GM19193 (cell line): Measurements from ENCODE around the gene SLC20A1.

ENCODE experiments used
- POLR2A ChIP-seq: IDR thresholded peaks from 4 replicates; pipeline ENCODE4 v1.6.1; 2011; ENCODE audit not compliant: insufficient read depth, insufficient read length; ENCODE audit errors: extremely low read depth

The SLC20A1 gene

GRCh38 chr2:112660138-112660537 is 14.4 kb downstream of the SLC20A1 start:
- no peak for TF ChIP-seq POLR2A

GRCh38 chr2:112661656-112662305 is 16.0 kb downstream of the SLC20A1 start:
- TF ChIP-seq POLR2A, result no peak

DNA sequence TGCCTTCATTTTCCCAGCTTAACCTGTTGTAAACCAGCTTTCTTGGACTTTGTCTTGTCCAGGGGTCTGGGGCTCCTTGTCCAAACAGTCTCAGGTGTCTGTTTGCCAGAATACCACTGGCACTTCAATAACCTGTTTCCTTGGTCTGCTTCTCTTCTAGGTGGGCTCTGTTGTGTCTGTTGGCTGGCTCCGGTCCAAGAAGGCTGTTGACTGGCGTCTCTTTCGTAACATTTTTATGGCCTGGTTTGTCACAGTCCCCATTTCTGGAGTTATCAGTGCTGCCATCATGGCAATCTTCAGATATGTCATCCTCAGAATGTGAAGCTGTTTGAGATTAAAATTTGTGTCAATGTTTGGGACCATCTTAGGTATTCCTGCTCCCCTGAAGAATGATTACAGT is 17.0 kb downstream of the SLC20A1 start:
- TF ChIP-seq POLR2A, result no peak

GRCh38 chr2:112664689-112665088 is 18.9 kb downstream of the SLC20A1 start:
- TF ChIP-seq POLR2A, result no peak

GRCh38 chr2:112665113-112665780 is 19.5 kb downstream of the SLC20A1 start:
- TF ChIP-seq POLR2A, result no peak

DNA sequence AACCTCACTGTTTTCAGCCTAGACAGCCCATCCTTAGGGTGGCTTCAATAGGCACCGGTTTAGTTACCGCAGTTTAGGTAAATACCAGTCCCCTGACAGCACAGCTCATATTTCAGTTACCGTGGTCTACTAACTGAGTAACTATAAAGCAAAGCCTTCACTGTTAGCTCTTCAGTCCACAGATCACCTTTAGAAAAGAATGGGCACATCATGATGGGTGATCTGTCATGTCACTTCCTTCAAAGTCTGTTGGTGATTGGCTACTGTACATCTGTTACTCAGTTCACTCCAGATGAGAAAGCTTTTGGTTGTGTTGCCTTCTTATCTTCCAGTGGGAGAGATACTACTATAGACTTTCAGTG is 21.0 kb downstream of the SLC20A1 start:
- TF ChIP-seq POLR2A, result no peak

DNA sequence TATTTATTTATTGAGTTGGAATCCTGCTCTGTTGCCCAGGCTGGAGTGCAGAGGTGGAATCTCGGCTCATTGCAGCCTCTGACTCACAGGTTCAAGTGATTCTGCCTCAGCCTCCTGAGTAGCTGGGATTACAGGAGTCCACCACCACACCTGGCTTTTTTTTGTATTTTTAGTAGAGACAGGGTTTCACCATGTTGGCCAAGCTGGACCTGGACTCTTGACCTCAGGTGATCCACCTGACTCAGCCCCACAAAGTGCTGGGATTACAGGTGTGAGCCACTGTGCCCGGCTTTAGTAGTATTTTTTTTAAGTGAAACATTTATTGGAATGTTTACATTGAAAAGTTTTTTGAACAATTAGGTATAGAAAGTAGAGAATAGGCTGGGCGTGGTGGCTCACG is 23.9 kb downstream of the SLC20A1 start:
- no peak for TF ChIP-seq POLR2A

GRCh38 chr2:112670252-112671022 is 24.7 kb downstream of the SLC20A1 start:
- TF ChIP-seq POLR2A, result no peak

- TF ChIP-seq POLR2A, result no peak
Measured at GRCh38 chr2:112671801-112672200, 26.1 kb downstream of the SLC20A1 start.

GRCh38 chr2:112673008-112673407 is 27.3 kb downstream of the SLC20A1 start:
- no peak for TF ChIP-seq POLR2A

GRCh38 chr2:112674229-112674628 is 28.5 kb downstream of the SLC20A1 start:
- TF ChIP-seq POLR2A, result no peak

DNA sequence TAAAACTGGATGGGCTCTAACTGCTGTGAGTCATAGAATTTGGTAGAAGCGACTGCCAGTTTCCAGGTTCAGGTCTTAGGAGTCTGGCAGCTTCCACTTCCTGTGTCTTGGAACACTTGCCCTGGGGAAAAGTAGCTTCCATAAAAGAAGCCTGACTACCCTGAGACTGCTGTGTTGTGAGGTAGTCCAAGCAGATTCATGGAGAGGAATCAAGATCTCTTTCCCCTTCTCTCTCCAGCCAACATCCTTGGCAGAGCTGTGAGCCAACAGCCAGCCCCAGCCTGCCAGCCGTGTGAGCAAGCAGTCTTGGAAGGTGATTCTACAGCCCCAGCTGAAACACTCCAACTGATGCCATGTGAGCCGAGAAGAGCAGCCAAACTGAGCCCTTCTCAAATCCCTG is 33.7 kb downstream of the SLC20A1 start:
- no peak for TF ChIP-seq POLR2A

GRCh38 chr2:112680666-112681101 is 34.9 kb downstream of the SLC20A1 start:
- no peak for TF ChIP-seq POLR2A

- no peak for TF ChIP-seq POLR2A
Measured at GRCh38 chr2:112682101-112682500, 36.4 kb downstream of the SLC20A1 start.

DNA sequence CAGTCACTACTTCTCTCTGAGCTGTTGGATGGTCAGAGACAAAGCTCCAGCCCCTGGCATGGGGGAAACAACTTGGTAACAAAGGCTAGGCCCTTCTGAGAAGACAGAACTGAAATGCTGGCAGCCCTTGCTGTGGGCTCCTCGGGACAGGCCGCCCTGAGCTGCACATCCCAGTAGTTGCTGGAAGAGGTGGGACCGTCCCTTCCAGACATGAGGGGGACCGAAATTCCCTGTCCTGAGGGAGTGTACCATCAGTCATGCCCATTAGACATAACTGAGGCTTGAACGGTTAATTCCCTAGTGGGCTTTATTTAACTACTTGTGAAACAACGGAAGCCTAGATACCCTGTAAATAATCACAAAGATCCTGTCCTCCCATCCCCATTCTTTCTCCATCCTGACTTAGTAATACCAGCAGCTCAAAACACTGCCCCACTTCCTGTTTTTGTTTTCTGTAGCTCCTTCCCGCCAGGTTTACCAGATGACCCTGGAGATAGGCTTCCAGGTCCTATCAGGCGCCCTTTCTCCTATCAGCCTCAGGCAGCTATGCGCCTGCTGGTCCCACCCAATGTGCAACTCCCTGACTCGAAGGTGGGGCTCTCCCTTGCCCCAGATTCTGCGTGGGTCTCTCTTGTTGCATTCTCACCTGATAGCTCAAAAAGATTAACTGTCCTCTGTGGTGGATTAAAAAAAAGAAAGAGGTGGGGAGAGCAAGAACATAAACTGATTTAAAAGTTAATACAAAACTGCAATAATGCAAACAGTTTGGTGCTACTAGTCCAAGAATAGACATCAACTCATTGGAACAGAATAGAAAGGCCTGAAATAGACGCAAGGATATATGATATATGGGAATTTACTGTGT is 38.0 kb downstream of the SLC20A1 start:
- TF ChIP-seq POLR2A, result no peak
